Measurements from ENCODE around the gene SIRPA.

The SIRPA gene

DNA sequence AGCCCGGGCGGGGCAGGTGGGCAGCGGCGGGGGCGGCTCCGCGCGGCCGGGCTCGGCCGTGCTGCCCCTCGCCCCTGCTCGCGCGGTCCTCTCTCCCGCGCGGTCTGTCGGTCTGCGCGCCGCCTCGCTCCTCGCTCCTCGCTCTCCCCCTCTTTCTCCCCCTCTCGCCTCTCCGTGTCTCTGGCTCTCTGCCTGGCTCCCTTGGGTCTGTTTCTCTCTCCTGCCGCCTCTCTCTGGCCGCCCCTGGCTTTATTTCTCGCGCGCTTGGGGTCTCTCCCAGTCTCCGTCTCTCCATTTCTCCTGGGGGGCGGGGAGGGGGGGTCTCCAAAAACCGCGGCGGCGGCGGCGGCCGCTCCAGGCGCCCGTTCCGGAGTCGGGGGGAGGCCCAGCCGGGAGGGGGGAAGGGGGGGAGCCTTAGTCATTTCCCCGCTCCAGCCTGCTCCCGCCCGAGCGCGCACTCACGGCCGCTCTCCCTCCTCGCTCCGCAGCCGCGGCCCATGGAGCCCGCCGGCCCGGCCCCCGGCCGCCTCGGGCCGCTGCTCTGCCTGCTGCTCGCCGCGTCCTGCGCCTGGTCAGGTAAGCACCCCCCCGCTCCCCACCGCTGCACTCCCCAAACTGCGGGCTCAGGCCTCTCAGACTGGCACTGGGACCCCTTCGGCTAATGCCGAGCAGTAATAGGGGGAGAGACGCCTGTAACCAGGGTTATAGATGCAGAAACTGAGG lies at the start of gene SIRPA:
Gene SIRPA (plus strand): TSS at position 457 of the 723 bp plus-strand sequence. CDS start 41 bp downstream, at position 498.
- peak; percentile 79 for DNase-seq (ENCODE audit: low spot score)
- in situ Hi-C loops (cut with MboI; ENCODE audit: low pct_unique_long_range_greater_than_20kb, low sequenced_read_pairs, unreplicated experiment), result no loop called here
- TF ChIP-seq CTCF (IDR thresholded peaks at IDR 0.05; ENCODE audit: extremely low read depth, insufficient read depth, missing control alignments), result no peak

GRCh38 chr20:1845701-1846100 lies 49.5 kb upstream of the SIRPA start:
- no peak for TF ChIP-seq CTCF (IDR thresholded peaks at IDR 0.05; ENCODE audit: extremely low read depth, insufficient read depth, missing control alignments)
- in situ Hi-C loops (cut with MboI; ENCODE audit: low pct_unique_long_range_greater_than_20kb, low sequenced_read_pairs, unreplicated experiment), result no loop called here
- no peak for DNase-seq (ENCODE audit: low spot score)

DNA sequence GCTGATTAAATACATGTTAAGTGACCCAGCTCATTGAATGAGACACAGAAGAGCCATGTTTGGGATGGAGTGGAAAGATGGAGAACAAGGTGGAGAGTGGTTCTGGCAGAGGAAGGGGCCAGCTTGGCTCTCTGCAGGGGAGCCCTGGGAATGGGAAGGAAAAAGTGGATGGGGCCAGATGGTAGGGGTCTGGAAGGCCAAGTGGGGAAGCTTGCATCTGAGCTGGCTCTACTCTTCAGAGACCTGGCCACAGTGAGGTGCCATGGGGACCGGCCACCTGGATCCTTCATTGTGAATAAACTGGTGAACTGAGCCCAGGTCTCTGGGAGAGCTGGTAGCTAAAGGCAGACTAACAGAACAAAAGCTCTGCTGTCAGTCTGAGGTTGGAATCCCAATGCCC lies 48.9 kb upstream of the SIRPA start:
- in situ Hi-C loops (cut with MboI; ENCODE audit: low pct_unique_long_range_greater_than_20kb, low sequenced_read_pairs, unreplicated experiment), result no loop called here
- DNase-seq (ENCODE audit: low spot score), result no peak
- TF ChIP-seq CTCF (IDR thresholded peaks at IDR 0.05; ENCODE audit: extremely low read depth, insufficient read depth, missing control alignments), result no peak

GRCh38 chr20:1846876-1847275 lies 48.3 kb upstream of the SIRPA start:
- no peak for DNase-seq (ENCODE audit: low spot score)
- in situ Hi-C loops (cut with MboI; ENCODE audit: low pct_unique_long_range_greater_than_20kb, low sequenced_read_pairs, unreplicated experiment), result no loop called here
- no peak for TF ChIP-seq CTCF (IDR thresholded peaks at IDR 0.05; ENCODE audit: extremely low read depth, insufficient read depth, missing control alignments)

- in situ Hi-C loops (cut with MboI; ENCODE audit: low pct_unique_long_range_greater_than_20kb, low sequenced_read_pairs, unreplicated experiment), result no loop called here
- no peak for DNase-seq (ENCODE audit: low spot score)
These were observed 47.4 kb upstream of the SIRPA start for GRCh38 chr20:1847780-1848179.

GRCh38 chr20:1848373-1848772 lies 46.8 kb upstream of the SIRPA start:
- no peak for DNase-seq (ENCODE audit: low spot score)
- in situ Hi-C loops (cut with MboI; ENCODE audit: low pct_unique_long_range_greater_than_20kb, low sequenced_read_pairs, unreplicated experiment), result no loop called here
- TF ChIP-seq CTCF (IDR thresholded peaks at IDR 0.05; ENCODE audit: extremely low read depth, insufficient read depth, missing control alignments), result no peak

More at GRCh38 chr20:1847780-1848179, 47.4 kb upstream of the SIRPA start:
- no peak for TF ChIP-seq CTCF (IDR thresholded peaks at IDR 0.05; ENCODE audit: extremely low read depth, insufficient read depth, missing control alignments)

Data from GM13977 (cell line).